22Rv1 (cell line): ENCODE measurements around the gene NID2.

Experiments
- CTCF ChIP-seq: fragments of 450-650 bp; IDR thresholded peaks from 2 replicates; pipeline ENCODE4 v1.5.1; 2017; ENCODE audit warnings: mild to moderate bottlenecking
- ZFX ChIP-seq: fragments of 450-650 bp; IDR thresholded peaks from 2 replicates; pipeline ENCODE4 v1.6.1; 2017; ENCODE audit warnings: antibody characterized with exemption, borderline replicate concordance

- TF ChIP-seq CTCF = no peak
- TF ChIP-seq ZFX = no peak
These were observed 43.5 kb downstream of the NID2 start for GRCh38 chr14:52025310-52025709.
